Measurements from ENCODE around the gene HOXD4. TPM values are rescaled to one million over a fixed set of nuclear protein-coding genes. Genes with fewer than 3 reads are reported as not detected.

The HOXD4 gene
- total RNA-seq, 1 experiment from 2014 or later = 1.4 TPM

DNA sequence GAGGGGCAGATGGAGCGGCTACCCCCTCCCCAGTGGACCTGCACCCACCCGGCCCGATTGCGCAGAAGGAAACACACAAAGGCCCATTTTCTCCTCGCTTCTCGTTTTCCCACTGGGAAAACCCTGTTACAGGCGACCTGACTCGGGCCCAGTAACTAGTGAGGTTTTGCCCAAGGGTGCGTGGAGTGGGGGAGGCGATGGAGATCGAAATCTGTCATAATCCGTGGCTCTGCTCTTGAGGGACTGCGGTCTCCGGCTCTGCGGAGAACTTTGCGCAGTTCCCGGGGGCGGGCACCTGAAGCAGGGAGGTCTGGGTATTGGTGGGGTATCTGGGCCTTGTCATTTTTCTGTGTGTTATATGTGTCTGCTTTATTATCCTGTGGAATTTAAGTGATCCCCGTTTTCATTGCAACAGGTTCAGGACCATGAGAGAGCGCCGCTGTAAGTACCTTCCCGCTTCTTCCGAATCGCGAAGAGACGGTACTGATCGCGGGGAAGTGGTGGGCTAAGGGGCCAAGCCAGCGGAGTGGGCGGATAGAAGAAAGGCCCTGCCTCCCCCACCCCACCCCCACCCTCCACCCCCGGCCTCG is 4.0 kb upstream of the HOXD4 start:
- Histone ChIP-seq H3K4me1 (ENCODE audit: control insufficient read depth, insufficient read depth, low read length) (no peaks in the 10 kb centered on the region), H3K9me3 (ENCODE audit: control insufficient read depth, insufficient read depth, low read depth, low read length) (no peaks in the 10 kb centered on the region), H3K36me3 (ENCODE audit: control insufficient read depth, insufficient read depth, low read length) (no peaks in the 10 kb centered on the region), H3K4me3 (ENCODE audit: low read depth in 2 of 2, low read length in 2 of 2) (no peak overlapping the region), H3K27ac (ENCODE audit: low read length) (no peak overlapping the region), H3K27me3 (ENCODE audit: control insufficient read depth, insufficient read depth, low read length) (no peaks in the 10 kb centered on the region)
- POLR2A ChIA-PET = no interaction called here
- BruUV-seq (replicated peaks) = no TSS peak
- no peak for ATAC-seq
- intact Hi-C loops (cut with micrococcal nuclease; ENCODE audit: unreplicated experiment) (no loop called here), in situ Hi-C loops (cut with HindIII; ENCODE audit: low pct_unique_long_range_greater_than_20kb, low sequenced_read_pairs) (no loop called here)
- no peak for DNase-seq (ENCODE audit: low read depth, low spot score)
- CTCF ChIA-PET = no interaction called here
- TF ChIP-seq, protein P1, sequence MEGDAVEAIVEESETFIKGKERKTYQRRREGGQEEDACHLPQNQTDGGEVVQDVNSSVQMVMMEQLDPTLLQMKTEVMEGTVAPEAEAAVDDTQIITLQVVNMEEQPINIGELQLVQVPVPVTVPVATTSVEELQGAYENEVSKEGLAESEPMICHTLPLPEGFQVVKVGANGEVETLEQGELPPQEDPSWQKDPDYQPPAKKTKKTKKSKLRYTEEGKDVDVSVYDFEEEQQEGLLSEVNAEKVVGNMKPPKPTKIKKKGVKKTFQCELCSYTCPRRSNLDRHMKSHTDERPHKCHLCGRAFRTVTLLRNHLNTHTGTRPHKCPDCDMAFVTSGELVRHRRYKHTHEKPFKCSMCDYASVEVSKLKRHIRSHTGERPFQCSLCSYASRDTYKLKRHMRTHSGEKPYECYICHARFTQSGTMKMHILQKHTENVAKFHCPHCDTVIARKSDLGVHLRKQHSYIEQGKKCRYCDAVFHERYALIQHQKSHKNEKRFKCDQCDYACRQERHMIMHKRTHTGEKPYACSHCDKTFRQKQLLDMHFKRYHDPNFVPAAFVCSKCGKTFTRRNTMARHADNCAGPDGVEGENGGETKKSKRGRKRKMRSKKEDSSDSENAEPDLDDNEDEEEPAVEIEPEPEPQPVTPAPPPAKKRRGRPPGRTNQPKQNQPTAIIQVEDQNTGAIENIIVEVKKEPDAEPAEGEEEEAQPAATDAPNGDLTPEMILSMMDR (IDR thresholded peaks at IDR 0.05) = no peak
- no peak for TF ChIP-seq POLR2AphosphoS5 (IDR thresholded peaks at IDR 0.05; ENCODE audit: low read depth, low read length)
- no peak for TF ChIP-seq TCF7L2 (IDR thresholded peaks at IDR 0.05; ENCODE audit: low read depth, low read length)

DNA sequence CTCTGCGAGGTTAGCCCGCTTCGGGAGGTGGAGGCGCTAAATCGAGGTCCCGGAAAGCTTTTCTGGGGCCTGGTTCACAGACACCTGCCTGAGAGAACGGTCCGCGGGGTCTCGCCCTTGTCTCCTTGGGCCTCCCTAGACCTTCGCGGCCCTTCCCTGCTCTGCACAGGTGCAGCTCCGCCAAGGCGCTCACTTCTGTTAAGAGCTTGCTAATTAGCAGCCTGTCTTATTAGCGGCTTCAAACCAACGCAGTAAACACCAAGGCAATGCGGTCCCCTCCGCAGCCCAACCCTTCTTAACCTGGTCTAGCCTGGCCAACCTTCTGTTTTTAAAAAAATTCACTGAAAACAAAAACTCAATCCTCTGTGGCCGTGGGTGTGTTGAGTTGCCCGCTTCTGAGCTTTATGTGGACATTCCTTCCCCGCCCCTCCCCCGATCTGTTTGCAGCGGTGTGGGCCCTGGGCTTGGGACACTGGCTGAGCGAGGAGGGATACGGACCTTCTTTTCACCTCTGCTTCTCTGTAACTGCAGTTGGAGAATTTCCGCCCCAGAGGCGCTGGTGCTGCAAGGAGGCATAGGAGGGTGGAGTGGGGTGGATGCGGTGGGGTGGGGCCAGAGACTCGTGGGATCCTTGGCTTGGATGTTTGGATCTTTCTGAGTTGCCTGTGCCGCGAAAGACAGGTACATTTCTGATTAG is 3.4 kb upstream of the HOXD4 start:
- CTCF ChIA-PET = no interaction called here
- in situ Hi-C loops (cut with HindIII; ENCODE audit: low pct_unique_long_range_greater_than_20kb, low sequenced_read_pairs) (no loop called here), intact Hi-C loops (cut with micrococcal nuclease; ENCODE audit: unreplicated experiment) (no loop called here)
- ATAC-seq = no peak
- BruUV-seq (replicated peaks) = no TSS peak
- Histone ChIP-seq H3K9me3 (ENCODE audit: control insufficient read depth, insufficient read depth, low read depth, low read length) (no peaks in the 10 kb centered on the region), H3K4me3 (ENCODE audit: low read depth in 2 of 2, low read length in 2 of 2) (no peak overlapping the region), H3K27me3 (ENCODE audit: control insufficient read depth, insufficient read depth, low read length) (no peaks in the 10 kb centered on the region), H3K4me1 (ENCODE audit: control insufficient read depth, insufficient read depth, low read length) (no peaks in the 10 kb centered on the region), H3K36me3 (ENCODE audit: control insufficient read depth, insufficient read depth, low read length) (no peaks in the 10 kb centered on the region), H3K27ac (ENCODE audit: low read length) (no peak overlapping the region)
- no peak for DNase-seq (ENCODE audit: low read depth, low spot score)
- TF ChIP-seq SIN3A (IDR thresholded peaks at IDR 0.05; ENCODE audit: borderline replicate concordance, insufficient read depth, low read depth, low read length) (no peak), POLR2AphosphoS5 (IDR thresholded peaks at IDR 0.05; ENCODE audit: low read depth, low read length) (no peak), TCF7L2 (IDR thresholded peaks at IDR 0.05; ENCODE audit: low read depth, low read length) (no peak)
- TF ChIP-seq, protein P2, sequence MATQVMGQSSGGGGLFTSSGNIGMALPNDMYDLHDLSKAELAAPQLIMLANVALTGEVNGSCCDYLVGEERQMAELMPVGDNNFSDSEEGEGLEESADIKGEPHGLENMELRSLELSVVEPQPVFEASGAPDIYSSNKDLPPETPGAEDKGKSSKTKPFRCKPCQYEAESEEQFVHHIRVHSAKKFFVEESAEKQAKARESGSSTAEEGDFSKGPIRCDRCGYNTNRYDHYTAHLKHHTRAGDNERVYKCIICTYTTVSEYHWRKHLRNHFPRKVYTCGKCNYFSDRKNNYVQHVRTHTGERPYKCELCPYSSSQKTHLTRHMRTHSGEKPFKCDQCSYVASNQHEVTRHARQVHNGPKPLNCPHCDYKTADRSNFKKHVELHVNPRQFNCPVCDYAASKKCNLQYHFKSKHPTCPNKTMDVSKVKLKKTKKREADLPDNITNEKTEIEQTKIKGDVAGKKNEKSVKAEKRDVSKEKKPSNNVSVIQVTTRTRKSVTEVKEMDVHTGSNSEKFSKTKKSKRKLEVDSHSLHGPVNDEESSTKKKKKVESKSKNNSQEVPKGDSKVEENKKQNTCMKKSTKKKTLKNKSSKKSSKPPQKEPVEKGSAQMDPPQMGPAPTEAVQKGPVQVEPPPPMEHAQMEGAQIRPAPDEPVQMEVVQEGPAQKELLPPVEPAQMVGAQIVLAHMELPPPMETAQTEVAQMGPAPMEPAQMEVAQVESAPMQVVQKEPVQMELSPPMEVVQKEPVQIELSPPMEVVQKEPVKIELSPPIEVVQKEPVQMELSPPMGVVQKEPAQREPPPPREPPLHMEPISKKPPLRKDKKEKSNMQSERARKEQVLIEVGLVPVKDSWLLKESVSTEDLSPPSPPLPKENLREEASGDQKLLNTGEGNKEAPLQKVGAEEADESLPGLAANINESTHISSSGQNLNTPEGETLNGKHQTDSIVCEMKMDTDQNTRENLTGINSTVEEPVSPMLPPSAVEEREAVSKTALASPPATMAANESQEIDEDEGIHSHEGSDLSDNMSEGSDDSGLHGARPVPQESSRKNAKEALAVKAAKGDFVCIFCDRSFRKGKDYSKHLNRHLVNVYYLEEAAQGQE (IDR thresholded peaks at IDR 0.05; ENCODE audit: insufficient read depth in 1 of 2, low read depth in 2 of 2, low read length in 1 of 2) = no peak
- TF ChIP-seq, protein P1 (IDR thresholded peaks at IDR 0.05) = no peak
- POLR2A ChIA-PET = no interaction called here
